Measurements from ENCODE around the gene DLEU7.

Gene DLEU7

GRCh38 chr13:50843257-50844083 is at the start of gene DLEU7:
Gene DLEU7 (minus strand): TSS chr13:50843692. CDS start chr13:50843646, 46 bp downstream.
- DNase-seq (ENCODE audit: low read depth, low spot score), result no peak

GRCh38 chr13:50892210-50892944 is 48.9 kb upstream of the DLEU7 start:
- no peak for DNase-seq (ENCODE audit: low read depth, low spot score)

- DNase-seq (ENCODE audit: low read depth, low spot score), result no peak
Observed at GRCh38 chr13:50891206-50891605, 47.7 kb upstream of the DLEU7 start.

GRCh38 chr13:50889317-50889716 is 45.8 kb upstream of the DLEU7 start:
- no peak for DNase-seq (ENCODE audit: low read depth, low spot score)

GRCh38 chr13:50888362-50888761 is 44.9 kb upstream of the DLEU7 start:
- DNase-seq (ENCODE audit: low read depth, low spot score), result no peak

- no peak for DNase-seq (ENCODE audit: low read depth, low spot score)
Observed at GRCh38 chr13:50887151-50887550, 43.7 kb upstream of the DLEU7 start.

GRCh38 chr13:50884265-50884664 is 40.8 kb upstream of the DLEU7 start:
- DNase-seq (ENCODE audit: low read depth, low spot score), result no peak

GRCh38 chr13:50883728-50884127 is 40.2 kb upstream of the DLEU7 start:
- DNase-seq (ENCODE audit: low read depth, low spot score), result no peak

GRCh38 chr13:50882816-50883435 is 39.4 kb upstream of the DLEU7 start:
- no peak for DNase-seq (ENCODE audit: low read depth, low spot score)

GRCh38 chr13:50873991-50874390 is 30.5 kb upstream of the DLEU7 start:
- DNase-seq (ENCODE audit: low read depth, low spot score), result no peak

GRCh38 chr13:50873467-50873866 is 30.0 kb upstream of the DLEU7 start:
- no peak for DNase-seq (ENCODE audit: low read depth, low spot score)

GRCh38 chr13:50871405-50871804 is 27.9 kb upstream of the DLEU7 start:
- DNase-seq (ENCODE audit: low read depth, low spot score), result no peak

- DNase-seq (ENCODE audit: low read depth, low spot score), result no peak
Observed at GRCh38 chr13:50867637-50867945, 24.1 kb upstream of the DLEU7 start.

GRCh38 chr13:50866817-50867636 is 23.5 kb upstream of the DLEU7 start:
- no peak for DNase-seq (ENCODE audit: low read depth, low spot score)

GRCh38 chr13:50864492-50864891 is 21.0 kb upstream of the DLEU7 start:
- DNase-seq (ENCODE audit: low read depth, low spot score), result no peak

GRCh38 chr13:50855681-50856080 is 12.2 kb upstream of the DLEU7 start:
- DNase-seq (ENCODE audit: low read depth, low spot score), result no peak

- DNase-seq (ENCODE audit: low read depth, low spot score), result no peak
Observed at GRCh38 chr13:50850445-50850844, 7.0 kb upstream of the DLEU7 start.

GRCh38 chr13:50847501-50847900 is 4.0 kb upstream of the DLEU7 start:
- DNase-seq (ENCODE audit: low read depth, low spot score), result no peak

- DNase-seq (ENCODE audit: low read depth, low spot score), result no peak
Observed at GRCh38 chr13:50846861-50847475, 3.5 kb upstream of the DLEU7 start.

- DNase-seq (ENCODE audit: low read depth, low spot score), result peak; percentile 52
Observed at GRCh38 chr13:50845211-50845610, 1.7 kb upstream of the DLEU7 start.

- DNase-seq (ENCODE audit: low read depth, low spot score), result no peak
Observed at GRCh38 chr13:50844084-50844875, 788 bp upstream of the DLEU7 start.

All from smooth muscle cell of the brain vasculature (primary cell).